Urinary bladder (tissue), 4 donors: ENCODE measurements around the gene PLSCR3. TPM values are rescaled to one million over a fixed set of nuclear protein-coding genes. Genes with fewer than 3 reads are reported as not detected.
A peak's percentile ranks its signal among the peaks of the same experiment; 100 is the strongest.
"Not testable (repeated sequence)": the region's sequence is repeated elsewhere in the genome, so short reads cannot be mapped to it uniquely, and the experiment has no call there.

Experiments used
- DNase-seq: peaks from one replicate; pipeline ENCODE4 v3.0.0-alpha.2; 2015; ENCODE audit errors: extremely low spot score
- H3K27ac ChIP-seq: one replicate; pipeline ENCODE4 v1.5.1; 2013; ENCODE audit warnings: low read depth, mild to moderate bottlenecking, moderate library complexity
- H3K36me3 ChIP-seq: one replicate; pipeline ENCODE4 v1.6.1; 2013; ENCODE audit warnings: mild to moderate bottlenecking, moderate library complexity; ENCODE audit not compliant: insufficient read depth
- H3K4me1 ChIP-seq: one replicate; pipeline ENCODE4 v1.6.1; 2013; ENCODE audit warnings: mild to moderate bottlenecking, moderate library complexity; ENCODE audit not compliant: insufficient read depth
- H3K4me3 ChIP-seq: one replicate; pipeline ENCODE4 v1.5.1; 2013; ENCODE audit warnings: low read depth, low read length
- WGBS: extraction: QIAGEN DNeasy Blood & Tissue Kit; methylation state at CpG from one replicate; pipeline ENCODE4 v1.1.7; 2013; 5-methylcytosine and 5-hydroxymethylcytosine counted together
- polyA plus RNA-seq: library from polyadenylated mRNA; stranded (reverse); fragments of 200-250 nt; gene quantifications from one replicate; pipeline ENCODE4 v1.2.3, GENCODE V29; 2013
- total RNA-seq: library from RNA; depleted of rRNA; stranded (reverse); fragments of >200 nt; gene quantifications from one replicate; pipeline ENCODE4 v1.2.3, GENCODE V29; 2014
- donor health status: healthy with polysubstance abuse.
- donor health status: healthy.

The PLSCR3 gene
- total and polyA plus RNA-seq, 2 donors: 14.4 to 56.3 TPM

DNA sequence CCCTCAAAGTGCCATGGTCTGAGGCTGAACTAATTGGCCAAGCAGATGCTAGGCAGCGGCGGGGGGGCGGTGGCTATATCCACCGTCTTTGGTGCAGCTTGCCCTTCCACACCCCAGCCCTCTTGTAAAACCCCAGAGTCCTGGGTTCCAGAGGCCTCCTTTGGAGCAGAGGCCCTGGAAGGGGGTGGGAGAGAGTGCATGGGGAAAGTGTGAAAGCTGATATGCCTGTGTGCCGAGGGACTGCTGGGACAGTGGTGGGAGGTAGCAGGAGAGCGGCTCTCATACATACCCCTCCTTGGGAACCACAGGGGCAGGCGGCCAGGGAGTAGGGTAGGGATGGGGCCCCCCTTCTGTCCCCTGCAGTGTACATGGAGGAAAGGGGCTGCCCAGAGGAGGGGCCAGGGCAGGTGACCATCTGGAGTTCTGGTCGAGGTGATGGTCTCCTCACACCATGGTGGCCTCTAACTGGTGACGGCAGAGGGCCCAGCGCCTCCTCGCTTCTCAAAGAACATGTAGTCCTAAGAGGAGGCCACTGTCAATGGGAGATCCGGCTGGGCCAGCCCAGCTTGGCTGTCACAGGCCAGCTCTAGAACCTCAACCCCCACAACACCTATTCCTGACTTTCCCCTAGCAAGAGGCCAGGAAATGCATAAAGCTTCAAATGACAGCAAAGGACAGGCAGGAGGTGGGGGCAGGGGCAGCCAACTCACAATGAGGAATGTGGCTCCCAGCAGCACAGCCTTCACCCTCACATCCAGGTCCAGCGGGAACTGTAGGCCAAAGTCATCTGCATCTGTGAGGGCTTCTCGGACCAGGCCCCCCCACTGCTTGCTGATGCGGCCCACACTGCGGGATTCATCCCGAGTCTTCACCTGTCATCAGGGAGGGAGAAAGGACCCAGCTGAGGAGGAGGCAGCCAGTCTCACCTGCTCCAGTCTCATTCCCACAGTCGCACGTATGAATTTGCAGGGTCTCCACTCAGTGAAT lies 4.1 kb downstream of the PLSCR3 start:
- Histone ChIP-seq H3K36me3 (no peaks in the 10 kb centered on the region), H3K4me3 (no peak overlapping the region), H3K27ac (no peak overlapping the region), H3K4me1 (no peaks in the 10 kb centered on the region)
- WGBS: 85% methylated on average over 19 of the region's 19 CpGs
- no peak for DNase-seq

GRCh38 chr17:7388856-7389255 lies 5.5 kb downstream of the PLSCR3 start:
- Histone ChIP-seq H3K36me3 (no peaks in the 10 kb centered on the region), H3K4me3 (no peak overlapping the region), H3K4me1 (no peaks in the 10 kb centered on the region), H3K27ac (no peak overlapping the region)
- 97% methylated on average over 10 of the region's 10 CpGs for WGBS
- no peak for DNase-seq

GRCh38 chr17:7384489-7385081 lies 9.7 kb downstream of the PLSCR3 start:
- 46% methylated on average over 23 of the region's 23 CpGs for WGBS
- peak overlapping the region; percentile 16 for H3K4me3 ChIP-seq
- no peak for DNase-seq
- no peak overlapping the region for H3K27ac ChIP-seq
- no peaks in the 10 kb centered on the region for H3K36me3 ChIP-seq
- no peaks in the 10 kb centered on the region for H3K4me1 ChIP-seq

DNA sequence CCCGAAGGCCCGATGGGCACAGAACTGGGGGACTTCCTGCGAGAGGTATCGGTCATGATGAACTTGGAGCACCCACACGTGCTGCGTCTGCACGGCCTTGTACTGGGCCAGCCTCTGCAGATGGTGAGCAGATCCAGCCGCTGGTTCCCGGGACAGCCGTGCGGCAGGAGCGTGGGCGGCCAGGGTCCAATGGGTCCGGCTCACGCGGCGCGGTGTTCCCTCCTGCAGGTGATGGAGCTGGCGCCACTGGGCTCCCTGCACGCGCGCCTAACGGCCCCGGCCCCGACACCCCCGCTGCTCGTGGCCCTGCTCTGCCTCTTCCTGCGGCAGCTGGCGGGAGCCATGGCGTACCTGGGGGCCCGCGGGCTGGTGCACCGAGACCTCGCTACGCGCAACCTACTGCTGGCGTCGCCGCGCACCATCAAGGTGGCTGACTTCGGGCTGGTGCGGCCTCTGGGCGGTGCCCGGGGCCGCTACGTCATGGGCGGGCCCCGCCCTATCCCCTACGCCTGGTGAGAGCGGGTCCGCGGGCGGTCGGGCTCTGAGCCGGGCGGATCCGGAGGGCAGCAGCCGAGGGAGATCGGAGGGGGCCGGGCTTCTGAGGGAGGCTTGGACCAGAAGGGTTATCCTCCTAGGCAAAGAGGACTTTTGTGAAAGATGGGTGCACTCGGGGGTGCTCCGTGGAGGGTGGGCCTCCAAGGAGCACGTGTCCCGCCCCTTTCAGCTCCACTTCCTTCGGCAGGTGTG lies 10.4 kb downstream of the PLSCR3 start:
- DNase-seq: no peak
- H3K4me1 ChIP-seq: no peaks in the 10 kb centered on the region
- H3K4me3 ChIP-seq: peak overlapping the region; percentile 16
- 7% methylated on average over 65 of the region's 65 CpGs for WGBS
- H3K36me3 ChIP-seq: no peaks in the 10 kb centered on the region
- H3K27ac ChIP-seq: no peak overlapping the region

DNA sequence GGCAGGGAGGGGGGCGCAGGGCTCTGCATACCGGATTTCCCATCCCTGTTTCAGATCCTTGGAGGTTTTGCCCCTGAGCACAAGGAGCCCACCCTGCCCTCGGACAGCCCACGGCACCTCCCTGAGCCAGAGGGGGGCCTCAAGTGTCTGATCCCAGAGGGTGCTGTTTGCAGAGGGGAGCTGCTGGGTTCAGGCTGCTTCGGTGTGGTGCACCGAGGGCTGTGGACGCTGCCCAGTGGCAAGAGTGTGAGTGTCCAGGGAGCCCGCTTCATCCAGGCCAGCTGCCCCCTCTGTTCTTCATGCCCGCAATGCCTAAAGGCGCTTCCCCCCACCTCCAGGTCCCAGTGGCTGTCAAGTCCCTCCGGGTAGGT lies 11.0 kb downstream of the PLSCR3 start:
- H3K4me3 ChIP-seq: no peak overlapping the region
- no peak overlapping the region for H3K27ac ChIP-seq
- H3K4me1 ChIP-seq: no peaks in the 10 kb centered on the region
- no peak for DNase-seq
- H3K36me3 ChIP-seq: no peaks in the 10 kb centered on the region
- WGBS: 73% methylated on average over 11 of the region's 11 CpGs

DNA sequence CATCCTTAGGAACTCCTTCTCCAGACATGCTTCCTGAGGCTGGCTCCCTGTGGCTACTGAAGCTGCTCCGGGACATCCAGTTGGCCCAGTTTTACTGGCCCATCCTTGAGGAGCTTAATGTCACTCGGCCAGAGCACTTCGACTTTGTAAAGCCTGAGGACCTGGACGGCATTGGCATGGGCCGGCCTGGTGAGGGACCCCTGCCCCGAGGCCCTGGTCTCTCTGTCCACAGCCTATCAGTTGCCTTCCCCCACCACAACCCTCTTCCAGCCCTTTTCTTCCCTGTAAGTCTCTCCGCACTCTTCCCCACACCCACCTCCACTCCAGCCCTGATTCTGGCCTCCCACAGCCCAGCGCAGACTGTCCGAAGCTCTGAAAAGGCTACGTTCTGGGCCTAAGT lies 11.4 kb downstream of the PLSCR3 start:
- no peak for DNase-seq
- no peak overlapping the region for H3K4me3 ChIP-seq
- WGBS: 85% methylated on average over 10 of the region's 10 CpGs
- no peak overlapping the region for H3K27ac ChIP-seq
- H3K36me3 ChIP-seq: no peaks in the 10 kb centered on the region
- H3K4me1 ChIP-seq: no peaks in the 10 kb centered on the region

GRCh38 chr17:7380855-7381683 lies 13.3 kb downstream of the PLSCR3 start, which contains the start of gene TNK1:
Gene TNK1 (plus strand): TSS chr17:7381089. CDS start chr17:7382927, 1,838 bp downstream.
- Histone ChIP-seq H3K4me3 (peak within 1 kb of the TSS; percentile 42), H3K4me1 (no peaks in the 10 kb centered on the region), H3K36me3 (no peaks in the 10 kb centered on the region), H3K27ac (no peak within 1 kb of the TSS)
- no peak for DNase-seq
- 6% methylated on average over 52 of the region's 52 CpGs for WGBS

DNA sequence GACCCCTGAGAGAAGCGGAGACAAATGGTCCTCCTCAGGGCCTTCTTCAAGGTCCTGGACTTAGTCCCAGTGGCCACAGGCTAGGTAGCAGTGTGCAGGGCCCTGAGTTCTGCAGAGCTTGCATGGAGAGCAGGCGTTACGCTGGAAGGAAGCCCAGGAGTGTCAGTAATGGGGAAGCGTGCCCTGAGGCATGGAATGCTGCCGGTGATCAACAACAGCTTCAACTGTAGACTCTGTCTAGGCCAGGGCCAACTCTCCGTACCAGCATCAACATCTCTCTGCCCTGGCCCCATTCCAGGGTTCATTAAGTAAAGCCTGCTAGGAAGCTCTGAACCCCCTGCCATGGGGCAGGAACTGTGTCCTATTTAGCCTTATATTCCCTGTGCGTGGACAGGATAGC lies 14.0 kb downstream of the PLSCR3 start:
- Histone ChIP-seq H3K36me3 (no peaks in the 10 kb centered on the region), H3K27ac (no peak overlapping the region), H3K4me3 (peak overlapping the region; percentile 42), H3K4me1 (no peaks in the 10 kb centered on the region)
- 20% methylated on average over 7 of the region's 7 CpGs for WGBS
- no peak for DNase-seq

GRCh38 chr17:7379134-7379533 lies 15.2 kb downstream of the PLSCR3 start:
- WGBS: 94% methylated on average over 3 of the region's 3 CpGs
- H3K4me1 ChIP-seq: no peaks in the 10 kb centered on the region
- no peak for DNase-seq
- H3K4me3 ChIP-seq: no peak overlapping the region
- no peak overlapping the region for H3K27ac ChIP-seq
- H3K36me3 ChIP-seq: no peaks in the 10 kb centered on the region

DNA sequence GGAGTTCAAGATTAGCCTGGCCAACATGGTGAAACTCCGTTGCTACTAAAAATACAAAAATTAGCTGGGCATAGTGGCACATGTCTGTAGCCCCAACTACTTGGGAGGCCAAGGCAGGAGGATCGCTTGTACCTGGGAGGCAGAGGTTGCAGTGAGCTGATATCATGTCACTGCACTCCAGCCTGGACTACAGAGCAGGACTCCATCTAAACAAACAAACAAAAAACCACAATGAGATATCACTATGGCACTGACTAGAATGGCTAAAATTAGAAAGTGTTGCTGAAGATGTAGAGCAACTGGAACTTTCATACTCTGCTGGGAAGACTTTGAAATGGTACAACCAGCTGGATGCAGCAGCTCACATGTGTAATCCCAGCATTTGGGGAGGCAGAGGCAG lies 20.0 kb downstream of the PLSCR3 start:
- H3K36me3 ChIP-seq: no peaks in the 10 kb centered on the region
- H3K27ac ChIP-seq: no peak overlapping the region
- H3K4me3 ChIP-seq: no peak overlapping the region
- no peak for DNase-seq
- H3K4me1 ChIP-seq: no peaks in the 10 kb centered on the region
- 84% methylated on average over 2 of the region's 2 CpGs for WGBS

GRCh38 chr17:7370853-7371252 lies 23.5 kb downstream of the PLSCR3 start:
- no peak overlapping the region for H3K27ac ChIP-seq
- H3K4me3 ChIP-seq: no peak overlapping the region
- H3K36me3 ChIP-seq: no peaks in the 10 kb centered on the region
- WGBS: 84% methylated on average over 4 of the region's 4 CpGs
- DNase-seq: no peak
- H3K4me1 ChIP-seq: no peaks in the 10 kb centered on the region

- no peak for DNase-seq
- H3K4me3 ChIP-seq: no peak overlapping the region
- H3K27ac ChIP-seq: no peak overlapping the region
- WGBS: 77% methylated on average over 5 of the region's 5 CpGs
- no peaks in the 10 kb centered on the region for H3K36me3 ChIP-seq
- no peaks in the 10 kb centered on the region for H3K4me1 ChIP-seq
Observed at GRCh38 chr17:7369825-7370224, 24.5 kb downstream of the PLSCR3 start.

- not testable (repeated sequence) for H3K4me1 ChIP-seq
- 86% methylated on average over 5 of the region's 5 CpGs for WGBS
Observed at GRCh38 chr17:7368599-7368994, 25.7 kb downstream of the PLSCR3 start.

More at GRCh38 chr17:7368599-7368994, 25.7 kb downstream of the PLSCR3 start:
- not testable (repeated sequence) for H3K36me3 ChIP-seq, DNase-seq, H3K27ac ChIP-seq, H3K4me3 ChIP-seq
